Stomach (tissue), 9 donors: ENCODE measurements around the gene LRRFIP1. TPM values are rescaled to one million over a fixed set of nuclear protein-coding genes. Genes with fewer than 3 reads are reported as not detected.

Experiments used
- DNase-seq, 2 donors: peaks; one replicate each; pipeline versions ENCODE4 v3.0.0 to v3.0.0-alpha.2; 2013 to 2019
- H3K27ac ChIP-seq, 5 donors: fragments of 200-600 bp in 4 of 5; sonication (generic) in 4 of 5; one replicate each; pipeline ENCODE4 v1.5.1; 2013 to 2019; ENCODE audit warnings: mild to moderate bottlenecking in 1 of 5, moderate library complexity in 1 of 5
- H3K27me3 ChIP-seq, 3 donors: fragments of 200-600 bp; sonication (generic); one replicate each; pipeline ENCODE4 v1.5.1; 2017 to 2019; ENCODE audit warnings: mixed run types in 1 of 3
- H3K36me3 ChIP-seq, 4 donors: fragments of 200-600 bp; sonication (generic); 1 replicate in 3 of 4; 2 replicates in 1 of 4; pipeline ENCODE4 v1.5.1; 2016 to 2019
- H3K4me1 ChIP-seq, 4 donors: fragments of 200-600 bp; sonication (generic); one replicate each; pipeline ENCODE4 v1.5.1; 2016 to 2019
- H3K4me3 ChIP-seq, 4 donors: fragments of 200-600 bp; sonication (generic) in 3 of 4; one replicate each; pipeline ENCODE4 v1.5.1; 2016 to 2019; ENCODE audit warnings: mild to moderate bottlenecking in 1 of 4
- H3K9me3 ChIP-seq, 4 donors: fragments of 200-600 bp; sonication (generic); one replicate each; pipeline ENCODE4 v1.5.1; 2016 to 2019
- CTCF ChIP-seq, 7 experiments: fragments of 450-650 bp in 4 of 7; fragments of 200-600 bp in 3 of 7; sonication (generic) in 3 of 7; IDR thresholded peaks; one replicate each; pipeline ENCODE4 v1.5.1; 2016 to 2019; ENCODE audit warnings: antibody characterized with exemption in 7 of 7, control low read depth in 2 of 7, mild to moderate bottlenecking in 1 of 7
- EP300 ChIP-seq: sonication (generic); formaldehyde crosslinking; IDR thresholded peaks from one replicate; pipeline ENCODE4 v1.6.1; 2017; ENCODE audit warnings: antibody characterized with exemption
- POLR2A ChIP-seq, 4 donors: fragments of 450-650 bp; IDR thresholded peaks; one replicate each; pipeline ENCODE4 v1.6.1; 2016; ENCODE audit warnings: antibody characterized with exemption in 4 of 4, control low read depth in 2 of 4, mild to moderate bottlenecking in 1 of 4, moderate library complexity in 1 of 4
- POLR2AphosphoS5 ChIP-seq, 3 donors: sonication (generic); formaldehyde crosslinking; IDR thresholded peaks; one replicate each; pipeline ENCODE4 v1.6.1; 2016; ENCODE audit warnings: antibody characterized with exemption in 3 of 3
- WGBS, 5 donors: extraction: QIAGEN DNeasy Blood & Tissue Kit in 3 of 5; methylation state at CpG; one replicate each; pipeline versions ENCODE4 v1.1.5 to v1.1.7; 2013 to 2018; 5-methylcytosine and 5-hydroxymethylcytosine counted together
- intact Hi-C: fragments of 100-400 bp; cut with DNase I; formaldehyde crosslinking; loops from one replicate; pipeline ENCODE4 v1.15.1; 2023; ENCODE audit warnings: low total_unique reads
- polyA plus RNA-seq, 3 donors: library from polyadenylated mRNA; stranded (reverse); fragments of 200-250 nt; gene quantifications; one replicate each; pipeline ENCODE4 v1.2.3, GENCODE V29; 2013
- total RNA-seq, 5 donors: library from RNA; depleted of rRNA; stranded (reverse); fragments of >200 nt; gene quantifications; one replicate each; pipeline versions ENCODE4 v1.1.0 to v1.2.3, GENCODE V29; 2014 to 2016
- donor health status: healthy with polysubstance abuse.
- donor health status: Bipolar disorder and iron deficiency.
- donor health status: healthy.

Gene LRRFIP1
- total and polyA plus RNA-seq, 8 donors, result 31.6 to 201 (median 130) TPM

GRCh38 chr2:237649541-237650454 is 22.4 kb downstream of the LRRFIP1 start:
- no peak overlapping the region for H3K4me3 ChIP-seq

GRCh38 chr2:237650455-237650850 is 23.1 kb downstream of the LRRFIP1 start:
- intact Hi-C loops, result no loop called here
- 48 to 78% (median 56%) methylated on average over 5 to 7 of the region's 7 CpGs for WGBS, 5 donors
- DNase-seq, result peak in 1 of 2 donors; percentile 81
- Histone ChIP-seq H3K36me3 (peaks cover 0 to 5% (median 2%) of the 10 kb centered on the region in 4 donors), H3K27me3 (no peaks in the 10 kb centered on the region), H3K4me1 (peaks cover 0 to 13% (median 6%) of the 10 kb centered on the region in 4 donors), H3K9me3 (no peaks in the 10 kb centered on the region), H3K4me3 (no peak overlapping the region), H3K27ac (no peak overlapping the region)
- TF ChIP-seq POLR2A (IDR thresholded peaks at IDR 0.05) (no peak), EP300 (no peak)

More at GRCh38 chr2:237649541-237650454, 22.4 kb downstream of the LRRFIP1 start:
- WGBS, 5 donors, result 85 to 91% (median 87%) methylated on average over 17 of the region's 17 CpGs
- TF ChIP-seq CTCF (IDR thresholded peaks at IDR 0.05), result no peak
- no peak for TF ChIP-seq EP300
- TF ChIP-seq POLR2AphosphoS5 (IDR thresholded peaks at IDR 0.05), result no peak
- TF ChIP-seq POLR2A (IDR thresholded peaks at IDR 0.05), result no peak
- no peaks in the 10 kb centered on the region for H3K27me3 ChIP-seq
- H3K36me3 ChIP-seq, result peaks cover 0 to 12% (median 5%) of the 10 kb centered on the region in 4 donors
- intact Hi-C loops, result no loop called here
- peaks cover 0 to 13% (median 6%) of the 10 kb centered on the region in 4 donors for H3K4me1 ChIP-seq
- H3K27ac ChIP-seq, result no peak overlapping the region
- H3K9me3 ChIP-seq, result no peaks in the 10 kb centered on the region
- no peak for DNase-seq

GRCh38 chr2:237651761-237652160 is 24.4 kb downstream of the LRRFIP1 start:
- Histone ChIP-seq H3K27ac (no peak overlapping the region), H3K9me3 (no peaks in the 10 kb centered on the region), H3K4me3 (no peak overlapping the region), H3K4me1 (peaks cover 0 to 13% (median 6%) of the 10 kb centered on the region in 4 donors), H3K36me3 (peaks cover 0 to 5% (median 0%) of the 10 kb centered on the region in 4 donors), H3K27me3 (no peaks in the 10 kb centered on the region)
- intact Hi-C loops, result no loop called here
- TF ChIP-seq POLR2AphosphoS5 (IDR thresholded peaks at IDR 0.05), result no peak
- TF ChIP-seq EP300, result no peak
- TF ChIP-seq CTCF (IDR thresholded peaks at IDR 0.05), result no peak
- no peak for TF ChIP-seq POLR2A (IDR thresholded peaks at IDR 0.05)
- WGBS, 5 donors, result 94 to 99% (median 97%) methylated on average over 10 of the region's 10 CpGs
- DNase-seq, result no peak

GRCh38 chr2:237652181-237652580 is 24.8 kb downstream of the LRRFIP1 start:
- intact Hi-C loops, result no loop called here
- Histone ChIP-seq H3K9me3 (no peaks in the 10 kb centered on the region), H3K4me3 (no peak overlapping the region), H3K36me3 (peaks cover 0 to 5% (median 0%) of the 10 kb centered on the region in 4 donors), H3K27ac (no peak overlapping the region), H3K4me1 (peaks cover 0 to 13% (median 6%) of the 10 kb centered on the region in 4 donors), H3K27me3 (no peaks in the 10 kb centered on the region)
- DNase-seq, result no peak
- TF ChIP-seq EP300, result no peak
- no peak for TF ChIP-seq POLR2AphosphoS5 (IDR thresholded peaks at IDR 0.05)
- no peak for TF ChIP-seq CTCF (IDR thresholded peaks at IDR 0.05)
- no peak for TF ChIP-seq POLR2A (IDR thresholded peaks at IDR 0.05)
- WGBS, 5 donors, result 89 to 96% (median 93%) methylated on average over 3 of the region's 3 CpGs
